Superior temporal gyrus (tissue), 1 donor: Measurements from ENCODE around the gene FBXL7.

Experiments
- DNase-seq: peaks from one replicate; pipeline ENCODE4 v3.0.0-alpha.2; 2016; ENCODE audit errors: extremely low spot score

FBXL7 gene

DNA sequence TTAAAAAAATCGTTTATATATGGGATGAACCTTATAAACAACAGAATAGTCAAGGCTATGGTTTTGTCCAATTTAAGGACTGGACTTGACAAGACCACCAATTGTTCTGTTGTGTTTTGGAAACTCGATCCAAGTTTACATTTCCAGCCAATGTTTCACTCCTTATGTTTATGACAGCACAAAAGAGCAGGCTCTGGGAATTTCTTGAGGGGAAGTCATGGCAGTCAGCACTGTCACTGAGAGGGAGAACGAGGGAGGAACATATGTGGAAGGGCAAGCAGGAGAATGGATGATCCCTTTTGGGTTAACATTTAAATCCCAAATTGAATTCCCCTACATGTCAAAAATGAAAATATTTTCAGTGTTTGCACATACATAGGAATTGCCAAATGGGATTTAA is 387.1 kb downstream of the FBXL7 start:
- DNase-seq, result no peak

DNA sequence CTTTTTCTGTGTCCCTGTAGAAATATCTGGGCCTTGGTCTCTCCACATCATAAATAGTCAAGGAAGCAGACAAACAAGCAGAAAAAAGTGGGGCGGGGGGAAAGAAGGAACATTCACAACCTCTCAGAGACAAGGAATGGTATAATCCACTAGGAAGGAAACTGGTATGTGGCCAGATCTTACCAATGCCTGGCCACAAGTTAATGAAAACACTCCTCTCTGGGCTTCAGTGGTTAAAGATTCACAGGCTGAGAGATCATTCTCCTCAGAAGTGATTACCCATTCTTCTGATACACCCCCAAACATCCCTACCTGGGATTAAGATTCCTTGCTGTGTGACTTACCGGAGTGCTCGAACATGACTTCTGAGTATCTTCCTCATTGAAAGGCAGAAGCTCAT is 389.0 kb downstream of the FBXL7 start:
- DNase-seq, result no peak

DNA sequence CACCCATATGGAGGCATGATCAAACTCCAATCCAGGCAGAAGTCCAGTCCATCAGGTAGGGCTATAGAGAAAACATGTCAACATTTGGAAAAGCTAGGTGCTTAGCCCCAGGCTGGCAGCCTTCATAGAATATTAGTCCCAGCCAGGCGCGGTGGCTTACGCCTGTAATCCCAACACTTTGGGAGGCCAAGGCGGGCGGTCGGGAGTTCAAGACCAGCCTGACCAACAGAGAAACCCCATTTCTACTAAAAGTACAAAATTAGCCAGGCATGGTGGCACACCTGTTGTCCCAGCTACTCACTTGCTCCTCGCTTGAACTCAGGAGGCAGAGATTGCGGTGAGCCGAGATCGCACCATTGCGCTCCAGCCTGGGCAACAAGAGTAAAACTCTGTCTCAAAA is 393.9 kb downstream of the FBXL7 start:
- no peak for DNase-seq

DNA sequence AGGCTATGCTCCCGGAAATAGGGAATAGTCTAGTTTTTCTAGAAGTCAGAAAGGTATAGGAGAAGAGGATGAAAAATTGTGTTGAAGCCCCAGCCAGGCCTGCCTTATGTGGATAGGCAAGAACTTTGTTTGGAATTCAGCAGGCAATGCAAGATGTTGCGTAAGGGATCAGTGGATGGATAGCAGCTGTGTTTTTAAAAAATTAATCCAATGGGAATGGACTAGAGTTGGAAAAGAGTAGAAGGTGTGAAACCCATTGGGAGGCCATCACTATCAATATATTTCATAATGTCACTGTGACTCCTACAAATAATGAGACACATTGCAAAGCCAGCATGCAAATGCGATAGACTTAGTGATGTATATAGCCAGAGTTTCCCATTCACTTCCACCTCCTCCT is 397.7 kb downstream of the FBXL7 start:
- DNase-seq, result no peak

DNA sequence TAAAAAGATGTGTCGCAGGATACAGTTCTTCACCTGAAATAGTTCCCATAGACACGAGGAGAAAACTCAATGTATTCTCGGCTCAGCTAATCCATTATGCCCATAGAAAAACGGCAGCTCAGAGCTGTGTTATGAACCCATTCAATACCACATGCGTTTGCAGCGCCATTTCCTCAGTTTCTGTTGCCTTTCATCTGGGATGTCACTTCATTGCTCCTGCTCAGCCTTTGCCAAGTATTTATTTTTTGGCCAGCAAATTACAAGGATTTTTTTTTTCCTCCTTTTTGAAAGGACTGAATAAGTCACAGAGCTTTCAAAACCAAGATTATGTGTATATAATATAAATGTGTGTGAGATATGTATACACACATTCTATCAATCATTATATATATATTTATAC is 398.7 kb downstream of the FBXL7 start:
- no peak for DNase-seq

DNA sequence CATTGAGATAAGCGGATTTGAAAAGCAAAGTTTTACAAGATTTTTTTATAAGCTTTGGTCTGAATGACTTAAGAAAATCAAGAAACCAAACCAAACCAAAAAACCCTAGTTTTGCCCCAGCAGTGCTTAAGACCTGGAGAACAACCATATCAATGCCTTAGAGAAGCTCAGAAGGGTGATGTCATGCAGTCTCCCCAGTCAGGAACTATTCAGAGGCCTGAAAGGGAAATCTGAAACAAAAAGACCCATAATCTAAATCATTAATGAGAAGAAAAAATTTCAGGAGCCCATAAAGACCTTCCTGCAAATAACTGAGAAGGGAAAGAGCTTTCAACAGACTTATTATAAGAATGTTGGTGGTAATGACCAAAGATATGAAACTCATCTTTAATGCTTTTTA is 399.5 kb downstream of the FBXL7 start:
- no peak for DNase-seq

DNA sequence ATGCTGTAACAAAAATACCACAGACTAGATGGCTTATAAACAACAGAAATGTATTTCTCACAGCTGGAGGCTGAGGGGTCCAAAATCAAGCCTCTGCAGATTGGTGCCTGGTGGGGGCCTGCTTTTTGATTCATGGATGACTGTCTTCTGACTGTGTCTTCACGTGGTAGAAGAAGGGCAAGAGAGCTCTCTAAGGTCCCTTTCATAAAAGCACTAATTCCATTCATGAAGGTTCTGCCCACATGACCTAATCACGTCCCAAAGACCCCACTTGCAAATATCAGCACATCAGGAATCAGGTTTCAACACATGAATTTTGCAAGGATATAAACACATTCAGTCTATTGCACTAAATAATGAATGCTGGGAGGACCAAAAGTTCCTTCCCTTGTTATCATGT is 401.2 kb downstream of the FBXL7 start:
- DNase-seq, result no peak

DNA sequence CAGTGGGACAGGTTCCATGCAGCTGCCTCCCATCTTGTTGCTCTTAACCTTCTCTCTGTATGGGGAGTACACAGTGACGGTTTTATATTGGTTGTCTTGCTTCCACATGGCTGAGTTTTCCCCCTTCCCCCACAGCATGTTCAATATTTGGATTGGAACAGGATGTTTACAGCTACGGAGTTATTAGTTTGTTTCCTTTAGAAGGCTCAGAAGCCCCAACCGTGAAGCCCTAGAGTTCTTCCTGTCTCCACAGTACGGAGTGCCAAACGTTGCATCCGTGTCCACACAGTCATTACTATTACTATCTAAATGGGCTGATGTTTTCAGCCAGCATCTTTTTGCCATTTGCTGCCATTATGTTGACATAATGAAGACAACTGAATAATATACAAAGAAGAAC is 402.1 kb downstream of the FBXL7 start:
- DNase-seq, result no peak

DNA sequence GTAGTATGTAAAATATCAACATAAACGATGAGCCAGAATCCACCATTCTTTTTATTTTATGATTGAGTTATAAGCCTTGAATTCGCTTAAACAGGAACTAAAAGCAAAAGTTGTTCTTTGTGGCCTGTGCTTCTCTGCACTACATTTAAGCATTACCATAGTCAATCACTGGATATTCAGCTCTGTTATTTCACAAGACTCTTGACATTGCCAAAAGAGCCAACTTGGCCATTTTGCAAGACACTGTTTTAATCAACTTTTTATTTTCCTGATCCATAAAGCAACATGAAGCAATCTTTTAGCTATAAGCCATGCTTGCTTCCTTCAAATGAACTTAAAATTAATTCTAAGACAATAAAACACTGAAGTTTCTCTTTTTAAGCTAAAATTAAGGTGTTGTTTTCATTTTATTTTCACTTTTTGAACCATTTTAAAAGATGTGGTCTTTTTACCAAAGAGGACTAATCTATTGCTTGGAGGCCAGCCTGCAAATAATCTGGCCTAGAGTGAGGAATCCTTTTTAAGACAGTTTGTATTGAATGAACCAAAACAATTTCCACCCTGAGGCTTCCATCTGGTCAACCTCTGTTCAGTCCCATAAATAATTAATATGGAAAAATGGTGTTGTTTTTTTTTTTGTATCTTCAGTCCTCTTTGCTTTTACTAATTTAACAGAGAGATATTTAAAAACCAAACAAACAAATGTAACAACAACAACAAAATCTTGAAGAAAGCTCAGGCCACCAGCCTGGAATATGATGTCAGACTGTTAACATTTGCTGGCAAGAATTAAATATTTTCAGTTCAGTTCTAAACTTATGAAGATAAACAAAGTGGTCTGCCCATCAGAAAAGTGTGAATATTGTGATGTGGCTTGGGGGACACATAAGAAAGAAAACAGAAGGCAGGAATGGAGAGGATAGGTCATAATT is 405.2 kb downstream of the FBXL7 start:
- DNase-seq, result no peak

DNA sequence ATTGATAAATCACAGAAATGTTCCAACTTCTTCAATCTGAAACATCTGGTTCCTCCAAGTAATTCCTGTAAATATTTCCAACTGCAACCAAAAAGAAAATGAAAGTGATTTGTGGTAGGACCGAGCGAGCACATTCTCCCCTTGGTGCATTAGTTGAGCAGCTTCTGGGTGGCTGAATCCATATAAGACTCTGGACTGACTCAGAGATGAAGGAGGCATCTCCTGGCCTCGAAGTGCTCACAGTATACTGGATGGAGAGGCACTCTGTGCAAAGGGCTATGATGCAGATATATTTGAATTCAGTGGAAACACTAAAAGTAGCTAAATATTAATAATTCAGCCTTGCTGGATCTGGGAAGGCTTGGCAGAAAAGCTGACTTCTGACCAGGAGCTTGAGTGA is 414.7 kb downstream of the FBXL7 start:
- DNase-seq, result no peak

DNA sequence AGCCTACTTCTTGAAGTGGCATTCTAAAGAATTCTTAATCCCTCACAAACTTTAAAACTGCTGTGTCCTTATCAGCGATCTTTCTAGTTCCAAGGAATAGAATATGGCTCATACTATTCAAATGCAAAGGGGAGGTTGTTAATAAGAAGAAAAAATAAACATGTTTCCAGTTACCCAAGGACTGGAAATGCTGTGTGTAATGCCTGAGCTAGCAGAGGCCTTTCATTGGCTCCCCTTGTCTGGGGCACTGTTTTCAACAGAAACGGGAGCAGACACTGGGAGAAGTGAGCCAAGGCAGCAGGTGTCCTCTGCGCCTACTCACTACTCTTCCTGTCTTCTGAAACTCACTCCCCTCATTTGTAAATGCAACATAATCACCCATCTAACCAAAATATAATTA is 426.6 kb downstream of the FBXL7 start:
- no peak for DNase-seq

DNA sequence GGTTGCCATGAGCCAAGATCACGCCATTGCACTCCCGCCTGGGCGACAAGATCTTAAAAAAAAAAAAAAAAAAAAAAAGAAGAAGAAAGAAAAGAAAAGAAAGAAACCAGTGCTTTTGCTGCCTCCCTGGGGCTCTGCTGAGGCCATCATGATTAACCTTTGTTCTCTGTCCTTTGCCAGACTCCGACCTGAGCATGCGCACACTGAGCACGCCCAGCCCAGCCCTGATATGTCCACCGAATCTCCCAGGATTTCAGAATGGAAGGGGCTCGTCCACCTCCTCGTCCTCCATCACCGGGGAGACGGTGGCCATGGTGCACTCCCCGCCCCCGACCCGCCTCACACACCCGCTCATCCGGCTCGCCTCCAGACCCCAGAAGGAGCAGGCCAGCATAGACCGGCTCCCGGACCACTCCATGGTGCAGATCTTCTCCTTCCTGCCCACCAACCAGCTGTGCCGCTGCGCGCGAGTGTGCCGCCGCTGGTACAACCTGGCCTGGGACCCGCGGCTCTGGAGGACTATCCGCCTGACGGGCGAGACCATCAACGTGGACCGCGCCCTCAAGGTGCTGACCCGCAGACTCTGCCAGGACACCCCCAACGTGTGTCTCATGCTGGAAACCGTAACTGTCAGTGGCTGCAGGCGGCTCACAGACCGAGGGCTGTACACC is 427.9 kb downstream of the FBXL7 start:
- DNase-seq, result no peak

DNA sequence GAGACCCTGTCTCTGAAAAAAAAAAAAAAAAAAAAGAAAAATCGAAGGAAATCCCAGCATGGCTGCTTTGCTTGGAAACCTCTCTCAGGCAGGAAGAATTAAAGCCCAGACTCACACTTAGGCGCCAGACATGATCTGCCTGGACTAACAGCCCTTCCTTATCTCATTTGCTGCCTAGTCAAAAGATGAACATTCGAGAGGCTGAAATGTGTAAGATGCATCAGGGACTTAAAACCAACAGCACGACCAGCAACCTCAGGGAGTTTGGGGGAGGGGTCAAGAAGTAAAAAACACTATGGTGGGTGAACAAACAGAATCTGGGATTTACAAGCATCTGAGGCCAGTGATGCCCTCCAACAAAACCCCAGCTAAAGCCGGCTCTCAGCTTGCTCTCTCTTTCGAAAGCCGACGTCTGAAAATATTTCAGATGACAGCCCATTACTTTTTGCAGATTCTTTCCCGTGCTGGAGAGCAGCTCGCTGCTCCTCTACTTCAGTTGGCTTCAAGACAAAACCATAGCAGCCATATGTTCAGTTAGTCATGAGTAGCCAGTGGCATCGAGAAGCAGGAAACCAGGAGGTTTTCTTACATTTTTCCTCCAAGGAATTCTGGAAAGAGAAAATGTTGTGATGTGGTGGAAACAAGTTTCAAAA is 429.8 kb downstream of the FBXL7 start:
- peak; percentile 63 for DNase-seq

DNA sequence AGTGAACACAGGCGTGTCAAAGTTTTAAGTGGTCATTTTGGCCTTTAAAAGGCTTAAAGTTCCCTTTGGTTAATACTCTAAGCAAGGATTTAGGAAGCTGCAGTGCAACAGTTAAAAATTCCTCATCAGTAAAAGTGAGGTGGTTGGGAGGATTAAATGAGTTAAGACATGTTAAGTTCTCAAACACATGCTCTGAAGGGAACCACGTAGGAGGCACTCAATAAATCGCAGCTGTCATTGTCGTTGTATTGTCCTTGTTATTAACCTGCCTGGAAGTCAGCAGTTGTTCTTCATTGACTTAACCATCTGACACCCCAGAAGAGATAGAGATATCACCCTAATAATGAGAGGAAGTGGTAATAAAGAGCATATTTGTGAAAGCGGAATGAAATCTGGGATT is 432.1 kb downstream of the FBXL7 start:
- DNase-seq, result no peak

DNA sequence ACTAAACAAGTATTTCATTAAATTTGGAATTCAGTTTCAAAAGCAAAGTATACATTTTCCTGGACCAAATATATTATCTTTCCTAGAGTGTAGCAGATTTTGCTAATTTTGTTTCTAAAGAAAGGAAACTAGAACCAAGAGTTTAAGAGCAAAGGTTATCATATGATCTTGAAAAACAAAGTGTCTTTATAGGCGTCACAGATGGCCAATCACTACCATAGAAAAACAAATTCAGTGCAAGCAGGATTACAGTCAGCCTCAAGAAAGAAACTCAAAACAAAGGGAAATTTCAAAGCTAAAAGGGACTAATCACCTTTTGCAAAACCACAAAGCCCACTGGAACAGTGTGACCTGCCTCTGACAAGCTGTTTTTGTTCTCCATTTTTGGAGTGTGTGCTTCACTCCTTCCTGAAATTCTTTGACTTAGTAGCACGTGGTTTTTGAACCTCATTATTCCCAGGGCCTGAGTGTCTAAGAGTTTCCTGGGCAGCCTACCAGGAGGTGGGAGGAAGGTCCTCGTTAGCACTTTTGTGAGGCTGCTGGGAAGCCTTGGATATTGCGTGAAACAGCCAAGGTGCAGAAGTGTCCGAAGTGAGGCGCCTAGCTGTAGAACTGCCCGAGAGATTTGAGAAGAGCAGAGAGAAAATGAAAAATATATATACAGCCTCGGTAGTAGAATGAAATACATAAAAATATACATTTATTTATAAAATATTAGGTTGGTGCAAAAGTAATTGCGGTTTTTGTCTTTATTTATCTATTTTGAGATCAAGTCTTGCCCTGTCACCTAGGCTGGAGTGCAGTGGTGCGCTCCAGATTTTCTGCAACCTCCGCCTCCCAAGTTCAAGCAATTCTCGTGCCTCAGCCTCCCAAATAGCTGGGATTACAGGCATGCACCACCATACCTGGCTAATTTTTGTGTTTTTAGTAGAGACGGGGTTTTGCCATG is 433.6 kb downstream of the FBXL7 start:
- DNase-seq, result peak; percentile 24

DNA sequence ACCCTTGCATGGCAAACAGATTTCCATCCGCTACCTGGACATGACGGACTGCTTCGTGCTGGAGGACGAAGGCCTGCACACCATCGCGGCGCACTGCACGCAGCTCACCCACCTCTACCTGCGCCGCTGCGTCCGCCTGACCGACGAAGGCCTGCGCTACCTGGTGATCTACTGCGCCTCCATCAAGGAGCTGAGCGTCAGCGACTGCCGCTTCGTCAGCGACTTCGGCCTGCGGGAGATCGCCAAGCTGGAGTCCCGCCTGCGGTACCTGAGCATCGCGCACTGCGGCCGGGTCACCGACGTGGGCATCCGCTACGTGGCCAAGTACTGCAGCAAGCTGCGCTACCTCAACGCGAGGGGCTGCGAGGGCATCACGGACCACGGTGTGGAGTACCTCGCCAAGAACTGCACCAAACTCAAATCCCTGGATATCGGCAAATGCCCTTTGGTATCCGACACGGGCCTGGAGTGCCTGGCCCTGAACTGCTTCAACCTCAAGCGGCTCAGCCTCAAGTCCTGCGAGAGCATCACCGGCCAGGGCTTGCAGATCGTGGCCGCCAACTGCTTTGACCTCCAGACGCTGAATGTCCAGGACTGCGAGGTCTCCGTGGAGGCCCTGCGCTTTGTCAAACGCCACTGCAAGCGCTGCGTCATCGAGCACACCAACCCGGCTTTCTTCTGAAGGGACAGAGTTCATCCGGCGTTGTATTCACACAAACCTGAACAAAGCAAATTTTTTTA is 436.7 kb downstream of the FBXL7 start:
- no peak for DNase-seq

DNA sequence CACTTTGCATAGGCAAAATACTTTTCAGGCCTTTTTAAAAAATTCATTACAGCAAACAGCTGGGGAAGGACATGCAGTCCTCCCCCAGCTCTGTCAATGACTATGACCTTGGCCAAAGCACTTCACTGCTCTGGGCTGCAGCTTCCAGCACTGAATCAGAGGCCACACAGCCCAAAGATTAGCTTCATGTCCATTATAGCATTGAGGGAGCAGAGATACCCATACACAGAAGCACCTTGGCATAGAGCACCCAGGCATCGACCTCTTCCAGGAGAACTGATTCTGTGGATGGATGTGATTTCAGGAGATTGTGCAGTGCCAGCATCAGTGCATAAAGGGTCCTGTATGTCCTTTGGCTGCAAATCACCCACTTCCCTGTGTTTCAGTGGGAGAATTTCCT is 437.7 kb downstream of the FBXL7 start:
- DNase-seq, result no peak

DNA sequence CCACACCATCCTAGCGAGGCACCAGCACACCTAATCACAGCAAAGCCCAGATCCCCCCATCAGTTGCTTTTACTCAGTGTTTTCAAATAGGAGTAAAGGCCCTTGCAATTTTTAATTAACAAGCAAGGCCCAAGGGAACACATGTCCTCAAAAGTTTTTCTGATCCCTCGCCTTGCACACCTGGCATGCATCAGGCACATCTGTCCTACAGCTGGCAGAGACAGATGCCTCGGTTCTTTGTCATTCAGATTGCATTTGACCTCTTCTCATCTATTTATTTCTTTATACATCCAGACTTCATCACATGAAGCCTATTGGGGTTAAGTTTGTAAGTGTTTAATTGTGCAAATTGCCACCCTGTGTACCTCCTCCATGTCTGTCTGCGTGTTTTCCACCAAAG is 438.2 kb downstream of the FBXL7 start:
- DNase-seq, result no peak

DNA sequence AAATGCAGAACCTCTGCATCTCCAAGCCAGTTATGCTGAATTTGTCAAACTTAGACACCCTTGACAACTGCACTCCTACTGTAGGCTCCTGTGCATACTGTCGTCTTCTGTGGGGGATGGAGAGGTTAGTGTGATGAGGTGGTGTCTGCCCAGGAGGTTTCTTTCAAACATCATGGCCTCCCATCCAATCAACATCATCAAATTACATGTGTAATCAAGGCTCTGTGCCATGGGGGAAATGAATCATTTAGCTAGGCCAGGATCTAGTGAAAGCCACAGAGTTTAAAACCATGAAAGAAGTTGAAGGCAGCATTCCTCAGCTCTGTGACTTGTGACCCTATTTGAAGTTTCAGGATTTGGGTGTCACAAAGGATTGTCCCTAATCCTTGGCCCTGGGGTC is 439.0 kb downstream of the FBXL7 start:
- DNase-seq, result no peak

DNA sequence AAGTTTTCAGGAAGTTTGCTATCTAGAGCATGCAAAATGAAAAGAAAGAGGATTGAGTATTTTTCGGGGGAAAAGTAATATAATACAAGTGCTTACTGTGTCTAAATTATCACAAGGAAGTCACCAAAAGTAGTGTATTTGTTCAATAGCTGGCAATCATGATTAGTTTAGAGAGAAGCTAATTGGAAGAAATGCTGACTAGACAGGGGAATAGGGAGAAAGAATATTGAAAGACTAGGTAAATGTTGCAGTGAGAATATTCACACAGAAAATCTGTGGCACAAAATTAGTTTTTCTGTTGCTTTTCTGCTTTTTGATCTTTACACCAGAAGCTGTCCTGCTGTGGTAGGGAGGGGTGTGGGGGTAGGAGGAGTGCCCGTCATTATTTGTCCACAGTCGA is 440.9 kb downstream of the FBXL7 start:
- no peak for DNase-seq

DNA sequence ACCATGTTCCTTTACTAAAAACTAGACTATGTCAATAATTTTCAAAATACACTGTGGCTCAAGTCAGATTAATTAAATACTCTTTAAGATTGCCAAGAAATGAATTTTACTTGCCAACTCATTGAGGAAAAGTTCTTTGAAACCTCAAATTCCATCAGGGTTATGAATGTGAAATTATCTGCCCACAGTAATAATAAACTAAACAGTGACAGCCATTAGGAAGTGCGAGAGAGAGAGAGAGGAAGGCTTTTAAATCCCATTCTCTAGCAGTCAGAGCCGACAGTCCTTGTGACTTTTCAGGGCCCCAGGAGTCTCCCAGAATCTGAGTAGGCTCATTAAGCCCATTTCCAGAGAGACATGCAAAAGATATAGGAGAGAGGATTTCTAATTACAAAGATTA is 443.5 kb downstream of the FBXL7 start:
- no peak for DNase-seq
